Parathyroid adenoma (tissue), 2 donors: Measurements from ENCODE around the gene PRKD2.

Source experiments
- H2AFZ ChIP-seq: fragments of 300-600 bp; sonication (generic); one replicate; pipeline ENCODE4 v1.7.0; 2017; ENCODE audit warnings: antibody characterized with exemption, mild to moderate bottlenecking
- H3K27ac ChIP-seq: fragments of 300-600 bp; sonication (generic); one replicate; pipeline ENCODE4 v1.7.0; 2017
- H3K27me3 ChIP-seq: fragments of 300-600 bp; sonication (generic); one replicate; pipeline ENCODE4 v1.7.0; 2017; ENCODE audit warnings: low read length; ENCODE audit not compliant: control insufficient read depth, insufficient read depth
- H3K36me3 ChIP-seq: fragments of 300-600 bp; sonication (generic); one replicate; pipeline ENCODE4 v1.7.0; 2017; ENCODE audit warnings: low read length; ENCODE audit not compliant: control insufficient read depth, insufficient read depth
- H3K4me1 ChIP-seq: fragments of 300-600 bp; sonication (generic); one replicate; pipeline ENCODE4 v1.7.0; 2017; ENCODE audit warnings: control low read depth
- H3K4me2 ChIP-seq: fragments of 300-600 bp; sonication (generic); one replicate; pipeline ENCODE4 v1.7.0; 2017; ENCODE audit warnings: low read length
- H3K4me3 ChIP-seq: fragments of 300-600 bp; sonication (generic); one replicate; pipeline ENCODE4 v1.7.0; 2017; ENCODE audit warnings: low read depth, low read length
- H3K79me2 ChIP-seq: fragments of 300-600 bp; sonication (generic); one replicate; pipeline ENCODE4 v1.7.0; 2017; ENCODE audit warnings: control low read depth
- H3K9ac ChIP-seq: fragments of 300-600 bp; sonication (generic); one replicate; pipeline ENCODE4 v1.7.0; 2017; ENCODE audit warnings: mild to moderate bottlenecking
- H3K9me3 ChIP-seq: fragments of 300-600 bp; sonication (generic); one replicate; pipeline ENCODE4 v1.7.0; 2017; ENCODE audit warnings: low read length; ENCODE audit not compliant: control insufficient read depth
- TF ChIP-seq, protein P1 (sequence below): fragments of 300-600 bp; sonication (generic); IDR thresholded peaks from one replicate; pipeline ENCODE4 v1.7.0; 2017; ENCODE audit warnings: antibody characterized with exemption, mild to moderate bottlenecking
- donor health status: primary hyperparathyroidism.

PRKD2 gene

GRCh38 chr19:46687438-46688145 lies 29.3 kb downstream of the PRKD2 start:
- no peak overlapping the region for H2AFZ ChIP-seq
- H3K27ac ChIP-seq = no peak overlapping the region
- H3K4me1 ChIP-seq = no peaks in the 10 kb centered on the region
- H3K36me3 ChIP-seq = no peaks in the 10 kb centered on the region
- TF ChIP-seq, protein P1, sequence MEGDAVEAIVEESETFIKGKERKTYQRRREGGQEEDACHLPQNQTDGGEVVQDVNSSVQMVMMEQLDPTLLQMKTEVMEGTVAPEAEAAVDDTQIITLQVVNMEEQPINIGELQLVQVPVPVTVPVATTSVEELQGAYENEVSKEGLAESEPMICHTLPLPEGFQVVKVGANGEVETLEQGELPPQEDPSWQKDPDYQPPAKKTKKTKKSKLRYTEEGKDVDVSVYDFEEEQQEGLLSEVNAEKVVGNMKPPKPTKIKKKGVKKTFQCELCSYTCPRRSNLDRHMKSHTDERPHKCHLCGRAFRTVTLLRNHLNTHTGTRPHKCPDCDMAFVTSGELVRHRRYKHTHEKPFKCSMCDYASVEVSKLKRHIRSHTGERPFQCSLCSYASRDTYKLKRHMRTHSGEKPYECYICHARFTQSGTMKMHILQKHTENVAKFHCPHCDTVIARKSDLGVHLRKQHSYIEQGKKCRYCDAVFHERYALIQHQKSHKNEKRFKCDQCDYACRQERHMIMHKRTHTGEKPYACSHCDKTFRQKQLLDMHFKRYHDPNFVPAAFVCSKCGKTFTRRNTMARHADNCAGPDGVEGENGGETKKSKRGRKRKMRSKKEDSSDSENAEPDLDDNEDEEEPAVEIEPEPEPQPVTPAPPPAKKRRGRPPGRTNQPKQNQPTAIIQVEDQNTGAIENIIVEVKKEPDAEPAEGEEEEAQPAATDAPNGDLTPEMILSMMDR = no peak
- no peaks in the 10 kb centered on the region for H3K9me3 ChIP-seq
- H3K27me3 ChIP-seq = no peaks in the 10 kb centered on the region
- H3K4me3 ChIP-seq = no peak overlapping the region
- H3K9ac ChIP-seq = no peak overlapping the region
- H3K4me2 ChIP-seq = no peak overlapping the region
- no peaks in the 10 kb centered on the region for H3K79me2 ChIP-seq

DNA sequence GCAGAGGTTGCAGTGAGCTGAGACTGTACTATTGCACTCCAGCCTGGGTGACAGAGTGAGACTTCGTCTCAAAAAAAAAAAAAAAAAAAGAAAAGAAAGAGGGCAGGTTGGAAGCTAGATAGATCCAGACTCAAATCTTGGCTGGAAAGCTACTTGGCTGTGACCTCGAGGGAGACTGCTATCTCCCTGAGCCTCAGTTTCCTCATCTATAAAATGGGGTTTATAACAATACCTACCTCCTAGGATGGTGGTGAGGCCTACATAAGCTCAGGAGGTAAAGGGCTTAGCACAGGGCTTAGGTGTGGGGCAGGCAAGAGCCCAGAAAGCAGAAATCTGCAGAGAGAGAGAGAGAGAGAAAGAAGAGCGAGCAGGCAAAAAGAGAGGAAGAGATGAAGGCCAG lies 31.7 kb downstream of the PRKD2 start:
- Histone ChIP-seq H3K4me3 (no peak overlapping the region), H3K27me3 (no peaks in the 10 kb centered on the region), H2AFZ (no peak overlapping the region), H3K9ac (no peak overlapping the region), H3K4me2 (no peak overlapping the region), H3K9me3 (no peaks in the 10 kb centered on the region), H3K27ac (no peak overlapping the region), H3K4me1 (no peaks in the 10 kb centered on the region), H3K36me3 (no peaks in the 10 kb centered on the region), H3K79me2 (no peaks in the 10 kb centered on the region)
- TF ChIP-seq, protein P1 = no peak

GRCh38 chr19:46678110-46678732 lies 38.7 kb downstream of the PRKD2 start:
- Histone ChIP-seq H3K27ac (no peak overlapping the region), H2AFZ (no peak overlapping the region), H3K36me3 (no peaks in the 10 kb centered on the region), H3K4me3 (no peak overlapping the region), H3K79me2 (no peaks in the 10 kb centered on the region), H3K4me2 (no peak overlapping the region), H3K27me3 (no peaks in the 10 kb centered on the region), H3K9ac (no peak overlapping the region), H3K4me1 (no peaks in the 10 kb centered on the region), H3K9me3 (no peaks in the 10 kb centered on the region)
- TF ChIP-seq, protein P1 = no peak

GRCh38 chr19:46674416-46675178 lies 42.3 kb downstream of the PRKD2 start:
- no peak overlapping the region for H3K4me2 ChIP-seq
- no peaks in the 10 kb centered on the region for H3K27me3 ChIP-seq
- no peaks in the 10 kb centered on the region for H3K4me1 ChIP-seq
- H3K9me3 ChIP-seq = no peaks in the 10 kb centered on the region
- H2AFZ ChIP-seq = no peak overlapping the region
- H3K9ac ChIP-seq = no peak overlapping the region
- H3K27ac ChIP-seq = no peak overlapping the region
- H3K79me2 ChIP-seq = no peaks in the 10 kb centered on the region
- no peaks in the 10 kb centered on the region for H3K36me3 ChIP-seq
- TF ChIP-seq, protein P1 = no peak
- H3K4me3 ChIP-seq = no peak overlapping the region
